Uterus (tissue), 4 donors: ENCODE measurements around the gene ANP32B. TPM values are rescaled to one million over a fixed set of nuclear protein-coding genes. Genes with fewer than 3 reads are reported as not detected.

Source experiments
- DNase-seq, 2 donors: peaks; one replicate each; pipeline ENCODE4 v3.0.0-alpha.2; 2019 to 2020
- H3K27ac ChIP-seq, 2 donors: fragments of 200-600 bp; sonication (generic); 1 replicate in 1 of 2; 2 replicates in 1 of 2; pipeline ENCODE4 v1.5.1; 2016 to 2018
- H3K27me3 ChIP-seq, 2 donors: fragments of 200-600 bp; sonication (generic); one replicate each; pipeline ENCODE4 v1.5.1; 2018 to 2019; ENCODE audit warnings: control low read depth in 1 of 2
- H3K36me3 ChIP-seq, 2 donors: fragments of 200-600 bp; sonication (generic); one replicate each; pipeline ENCODE4 v1.5.1; 2019; ENCODE audit warnings: control low read depth in 1 of 2
- H3K4me1 ChIP-seq, 2 donors: fragments of 200-600 bp; sonication (generic); one replicate each; pipeline ENCODE4 v1.5.1; 2018 to 2019; ENCODE audit warnings: control low read depth in 1 of 2
- H3K4me3 ChIP-seq, 2 donors: fragments of 200-600 bp; sonication (generic); 1 replicate in 1 of 2; 2 replicates in 1 of 2; pipeline ENCODE4 v1.5.1; 2018 to 2019; ENCODE audit warnings: mild to moderate bottlenecking in 1 of 2
- H3K9me3 ChIP-seq, 2 donors: fragments of 200-600 bp; sonication (generic); one replicate each; pipeline ENCODE4 v1.5.1; 2019; ENCODE audit warnings: control low read depth in 1 of 2
- CTCF ChIP-seq, 4 experiments: fragments of 200-600 bp in 2 of 4; fragments of 450-650 bp in 2 of 4; sonication (generic) in 2 of 4; IDR thresholded peaks; one replicate each; pipeline ENCODE4 v1.5.1; 2016 to 2019; ENCODE audit warnings: antibody characterized with exemption in 4 of 4, mild to moderate bottlenecking in 2 of 4, moderate library complexity in 1 of 4
- POLR2A ChIP-seq, 2 donors: fragments of 450-650 bp; IDR thresholded peaks; one replicate each; pipeline ENCODE4 v1.6.1; 2016; ENCODE audit warnings: antibody characterized with exemption in 2 of 2, mild to moderate bottlenecking in 1 of 2, moderate library complexity in 1 of 2
- intact Hi-C: fragments of 100-400 bp; cut with DNase I; formaldehyde crosslinking; loops from one replicate; pipeline ENCODE4 v1.15.1; 2023; ENCODE audit warnings: low total_unique reads
- total RNA-seq, 4 donors: library from RNA; depleted of rRNA in 3 of 4; stranded (reverse); fragments of >200 nt in 3 of 4; gene quantifications; one replicate each; pipeline versions ENCODE4 v1.1.0 to v1.2.4, GENCODE V29; 2014 to 2023
- donor health status: DM: yes; HTN: yes; CAD: no.

The ANP32B gene
- total RNA-seq, 4 donors from 2014 or later: 9.3 to 162 (median 40.4) TPM

GRCh38 chr9:98049288-98050072 is 66.3 kb downstream of the ANP32B start:
- no peaks in the 10 kb centered on the region for H3K27me3 ChIP-seq
- no peak overlapping the region for H3K4me3 ChIP-seq
- no peak for DNase-seq
- H3K9me3 ChIP-seq: no peaks in the 10 kb centered on the region
- no peaks in the 10 kb centered on the region for H3K4me1 ChIP-seq
- H3K36me3 ChIP-seq: no peaks in the 10 kb centered on the region
- intact Hi-C loops: no loop called here
- H3K27ac ChIP-seq: no peak overlapping the region
- TF ChIP-seq CTCF (IDR thresholded peaks at IDR 0.05) (no peak), POLR2A (IDR thresholded peaks at IDR 0.05) (no peak)

GRCh38 chr9:98050351-98050750 is 67.2 kb downstream of the ANP32B start:
- Histone ChIP-seq H3K4me1 (no peaks in the 10 kb centered on the region), H3K36me3 (no peaks in the 10 kb centered on the region), H3K27me3 (no peaks in the 10 kb centered on the region), H3K4me3 (no peak overlapping the region), H3K9me3 (no peaks in the 10 kb centered on the region), H3K27ac (no peak overlapping the region)
- DNase-seq: no peak
- intact Hi-C loops: no loop called here
- no peak for TF ChIP-seq POLR2A (IDR thresholded peaks at IDR 0.05)
- no peak for TF ChIP-seq CTCF (IDR thresholded peaks at IDR 0.05)

- intact Hi-C loops: no loop called here
- DNase-seq: no peak
- no peaks in the 10 kb centered on the region for H3K4me1 ChIP-seq
- H3K36me3 ChIP-seq: no peaks in the 10 kb centered on the region
- no peak overlapping the region for H3K4me3 ChIP-seq
- H3K27me3 ChIP-seq: no peaks in the 10 kb centered on the region
- no peak overlapping the region for H3K27ac ChIP-seq
- no peaks in the 10 kb centered on the region for H3K9me3 ChIP-seq
- no peak for TF ChIP-seq POLR2A (IDR thresholded peaks at IDR 0.05)
- no peak for TF ChIP-seq CTCF (IDR thresholded peaks at IDR 0.05)
Observed at GRCh38 chr9:98054376-98054951, 71.3 kb downstream of the ANP32B start.

- intact Hi-C loops: loop anchor here (5.0 kb wide), 1 partner anchor 74 kb away; the partner anchor contains the start of gene ANP32B
Observed at GRCh38 chr9:98056269-98057137, 73.4 kb downstream of the ANP32B start, which contains the start of gene NANS. Gene NANS (plus strand): TSS chr9:98056732. CDS start chr9:98056809, 77 bp downstream.

More at GRCh38 chr9:98056269-98057137, 73.4 kb downstream of the ANP32B start, which contains the start of gene NANS:
- H3K9me3 ChIP-seq: no peaks in the 10 kb centered on the region
- no peaks in the 10 kb centered on the region for H3K36me3 ChIP-seq
- peak within 1 kb of the TSS; percentile 89 for H3K27ac ChIP-seq
- peak within 1 kb of the TSS; percentile 79 to 88 for H3K4me3 ChIP-seq
- DNase-seq: peak; percentile 91 to 92
- H3K27me3 ChIP-seq: no peaks in the 10 kb centered on the region
- peak; percentile 94 to 97 for TF ChIP-seq POLR2A (IDR thresholded peaks at IDR 0.05)
- TF ChIP-seq CTCF (IDR thresholded peaks at IDR 0.05): peak in 1 of 4 experiments; percentile 6
- H3K4me1 ChIP-seq: no peaks in the 10 kb centered on the region
